K562 (cell line): ENCODE data around the gene STRA6. TPM values are rescaled to one million over a fixed set of nuclear protein-coding genes. Genes with fewer than 3 reads are reported as not detected.

ENCODE experiments used
- ATAC-seq: fragments of 200-7000 bp; cut with Tn5 transposase; 3 replicates; pipeline ENCODE4 v1.9.1; 2020; ENCODE audit warnings: moderate library complexity
- BruUV-seq: library from RNA; stranded (reverse); fragments of 400-500 nt; replicated peaks from 2 replicates; lab custom pipeline; 2021; lab: Mats Ljungman, UMichigan
- CTCF ChIA-PET: fragments of 300-600 bp; formaldehyde crosslinking; extraction: SDS; loops from one replicate; lab custom pipeline; 2021; ENCODE audit warnings: low intra/inter-chr PET ratio; lab: Yijun Ruan, JAX
- POLR2A ChIA-PET: fragments of 300-600, 350-650 bp; sonication (Branson Sonifier 250); formaldehyde crosslinking; extraction: SDS; loops from one replicate; lab custom pipeline; 2021; ENCODE audit warnings: antibody characterized with exemption, inconsistent platforms; lab: Yijun Ruan, JAX
- DNase-seq, 4 experiments: peaks; one replicate each; pipeline versions ENCODE4 v3.0.0 to v3.0.0-alpha.2; 2011 to 2018; ENCODE audit warnings: low spot score in 3 of 4, mixed read lengths in 3 of 4; ENCODE audit errors: extremely low read depth in 1 of 4
- FAIRE-seq: peaks from 2 replicates; lab custom pipeline; 2011; peaks lifted over from hg19 to GRCh38; lab: Jason Lieb, UNC
- H2AFZ ChIP-seq: 2 replicates; pipeline ENCODE4 v1.6.0; 2011; ENCODE audit warnings: low read depth, low read length, control low read depth, inconsistent platforms
- H3K27ac ChIP-seq: fragments of 200-600 bp; 3 replicates; pipeline ENCODE4 v1.8.0; 2011; ENCODE audit warnings: low read depth, mild to moderate bottlenecking, control low read depth, inconsistent platforms, low read length, moderate library complexity, mixed read lengths; ENCODE audit errors: extremely low read depth
- H3K27me3 ChIP-seq, 2 experiments: fragments of 300-600 bp in 1 of 2; 2 replicates in 1 of 2; 3 replicates in 1 of 2; pipeline versions ENCODE4 v1.6.0 to v1.8.0; 2011; ENCODE audit warnings: inconsistent platforms in 2 of 2, low read length in 2 of 2, mild to moderate bottlenecking in 1 of 2, mixed read lengths in 1 of 2, moderate library complexity in 1 of 2; ENCODE audit not compliant: control insufficient read depth in 2 of 2, insufficient read depth in 2 of 2
- H3K36me3 ChIP-seq: fragments of 300-600 bp; 3 replicates; pipeline ENCODE4 v1.8.0; 2011; ENCODE audit warnings: mild to moderate bottlenecking, low read length, inconsistent platforms; ENCODE audit not compliant: control insufficient read depth, insufficient read depth
- H3K4me1 ChIP-seq, 2 experiments: fragments of 200-600 bp in 1 of 2; replicated peaks in 1 of 2; 2 replicates in 1 of 2; 3 replicates in 1 of 2; pipeline versions ENCODE4 v1.5.1 to v1.8.0; 2011; ENCODE audit warnings: inconsistent platforms in 2 of 2, low read length in 2 of 2, mild to moderate bottlenecking in 1 of 2, mixed read lengths in 1 of 2, moderate library complexity in 1 of 2; ENCODE audit not compliant: control insufficient read depth in 2 of 2, insufficient read depth in 2 of 2
- H3K4me2 ChIP-seq: 2 replicates; pipeline ENCODE4 v1.6.1; 2011; ENCODE audit warnings: low read length, control low read depth, inconsistent platforms, mixed read lengths; ENCODE audit not compliant: insufficient read depth
- H3K4me3 ChIP-seq: fragments of 200-600 bp; sonication (generic), shearing (Covaris generic); 2 replicates; pipeline ENCODE4 v1.5.1; 2016; ENCODE audit warnings: control low read depth, inconsistent platforms
- H3K79me2 ChIP-seq: fragments of 200-600 bp; 3 replicates; pipeline ENCODE4 v1.8.0; 2011; ENCODE audit warnings: low read length, inconsistent platforms; ENCODE audit not compliant: control insufficient read depth, insufficient read depth
- H3K9ac ChIP-seq, 2 experiments: 2 replicates each; pipeline versions ENCODE4 v1.6.0 to v1.6.1; 2011; ENCODE audit warnings: low read depth in 2 of 2, low read length in 2 of 2, control low read depth in 1 of 2, inconsistent platforms in 1 of 2, mild to moderate bottlenecking in 1 of 2, mixed read lengths in 1 of 2; ENCODE audit not compliant: insufficient read depth in 1 of 2
- H3K9me1 ChIP-seq: one replicate; pipeline ENCODE4 v1.6.0; 2011; ENCODE audit warnings: inconsistent platforms, mild to moderate bottlenecking, low read length, moderate library complexity; ENCODE audit not compliant: control insufficient read depth, insufficient read depth
- H3K9me3 ChIP-seq: replicated peaks from 2 replicates; pipeline ENCODE4 v1.5.1; 2011; ENCODE audit warnings: low read depth, low read length, inconsistent platforms; ENCODE audit not compliant: control insufficient read depth, insufficient read depth
- H4K20me1 ChIP-seq: replicated peaks from 2 replicates; pipeline ENCODE4 v1.6.1; 2011; ENCODE audit warnings: low read length, inconsistent platforms, mixed read lengths; ENCODE audit not compliant: control insufficient read depth, insufficient read depth
- CTBP1 ChIP-seq: fragments of 450-650 bp; IDR thresholded peaks from 2 replicates; pipeline ENCODE4 v1.6.1; 2016; ENCODE audit warnings: borderline replicate concordance
- MCM7 ChIP-seq, 2 experiments: fragments of 450-650 bp; IDR thresholded peaks; 2 replicates each; pipeline ENCODE4 v1.6.1; 2016 to 2018
- NCOR1 ChIP-seq: fragments of 450-650 bp; IDR thresholded peaks from 2 replicates; pipeline ENCODE4 v1.6.1; 2016; ENCODE audit warnings: mild to moderate bottlenecking, moderate library complexity
- NELFE ChIP-seq: IDR thresholded peaks from 2 replicates; pipeline ENCODE4 v1.6.1; 2011; ENCODE audit warnings: mild to moderate bottlenecking; ENCODE audit not compliant: insufficient read depth, insufficient read length
- PCBP1 ChIP-seq: fragments of 200-400 bp; formaldehyde crosslinking; IDR thresholded peaks from 2 replicates; pipeline ENCODE4 v1.6.1; 2018; ENCODE audit warnings: mild to moderate bottlenecking, low read depth, low read length; ENCODE audit not compliant: poor library complexity, severe bottlenecking
- RBM14 ChIP-seq: fragments of 200-400 bp; formaldehyde crosslinking; IDR thresholded peaks from 2 replicates; pipeline ENCODE4 v1.6.1; 2018; ENCODE audit warnings: low read depth, mild to moderate bottlenecking, low read length, moderate library complexity, borderline replicate concordance; ENCODE audit not compliant: insufficient read depth
- STAT5A ChIP-seq: IDR thresholded peaks from 2 replicates; pipeline ENCODE4 v1.6.1; 2012; ENCODE audit warnings: low read length, inconsistent platforms, borderline replicate concordance
- TCFL5 ChIP-seq: fragments of 250-450 bp; sonication (Bioruptor Pico); conservative IDR thresholded peaks from 2 replicates; pipeline ENCODE4 v1.6.1; 2021; ENCODE audit warnings: mild to moderate bottlenecking, moderate library complexity, matching md5 sums
- TEAD1 ChIP-seq, 2 experiments: fragments of 450-650 bp in 1 of 2; sonication (generic) in 1 of 2; formaldehyde crosslinking; IDR thresholded peaks; 2 replicates each; pipeline versions ENCODE4 v1.4.0 to v1.8.0; 2020 to 2022; ENCODE audit warnings: mild to moderate bottlenecking in 2 of 2, missing genetic modification reagents in 1 of 2
- ZC3H11A ChIP-seq: IDR thresholded peaks from 2 replicates; pipeline ENCODE4 v1.6.1; 2012; ENCODE audit warnings: low read depth, low read length, improper control_type of control experiment
- ZNF583 ChIP-seq: fragments of 250-450 bp; sonication (Bioruptor Pico); IDR thresholded peaks from 2 replicates; pipeline ENCODE4 v1.4.0; 2020
- ZNF77 ChIP-seq: fragments of 250-450 bp; sonication (Bioruptor Pico); IDR thresholded peaks from 2 replicates; pipeline ENCODE4 v1.5.0; 2020
- WGBS: fragments of 100-300 bp; shearing (Covaris generic); methylation state at CpG from one replicate; pipeline ENCODE4 v1.1.6; 2016; ENCODE audit warnings: low coverage, mixed read lengths; ENCODE audit not compliant: insufficient coverage; ENCODE audit errors: missing lambda C conversion rate; 5-methylcytosine and 5-hydroxymethylcytosine counted together
- in situ Hi-C: fragments of 300-500 bp; cut with MboI; formaldehyde crosslinking; loops from 4 replicates; pipeline ENCODE4 v1.15.0; 2018; ENCODE audit warnings: inconsistent platforms, mixed read lengths
- intact Hi-C: fragments of 100-400 bp; cut with micrococcal nuclease; formaldehyde crosslinking; loops from 2 replicates; pipeline ENCODE4 v1.14.2; 2022
- polyA plus RNA-seq, 8 experiments: library from polyadenylated mRNA; depleted of rRNA in 4 of 8; stranded (reverse) in 5 of 8; unstranded in 3 of 8; fragments of >200 nt; fragmentation: Nextera tagmentation in 2 of 8; fragmentation: Illumina TruSeq in 1 of 8; extraction: Ambion mirVana in 2 of 8; extraction: Trizol in 1 of 8; gene quantifications; 2 replicates each; pipeline versions ENCODE4 v1.2.1 to v1.2.3, GENCODE V29; 2011 to 2014; ENCODE audit warnings: inconsistent platforms in 1 of 8, missing spikeins in 1 of 8
- total RNA-seq, 7 experiments: library from RNA; depleted of rRNA in 6 of 7; stranded (reverse); fragments of >200 nt in 6 of 7; fragmentation: Illumina TruSeq in 2 of 7; extraction: Trizol in 2 of 7; gene quantifications; 2 replicates each; pipeline versions ENCODE4 v1.2.1 to v1.2.3, GENCODE V29; 2011 to 2021; ENCODE audit warnings: low replicate concordance in 1 of 7
- TF ChIP-seq, protein P1 (sequence below): sonication (generic); IDR thresholded peaks from 2 replicates; pipeline ENCODE4 v1.6.1; 2016
- TF ChIP-seq, protein P2 (sequence below): fragments of 450-650 bp; IDR thresholded peaks from 2 replicates; pipeline ENCODE4 v1.7.0; 2016; ENCODE audit warnings: borderline replicate concordance
- TF ChIP-seq, protein P3 (sequence below), 2 experiments: fragments of 450-650 bp; conservative IDR thresholded peaks; 2 replicates each; pipeline ENCODE4 v1.6.1; 2017; ENCODE audit warnings: mild to moderate bottlenecking in 2 of 2, moderate library complexity in 2 of 2
- TF ChIP-seq, protein P4 (sequence below): fragments of 250-450 bp; sonication (Bioruptor Pico); IDR thresholded peaks from 2 replicates; pipeline ENCODE4 v1.4.0; 2020; ENCODE audit warnings: borderline replicate concordance

The STRA6 gene
- total and polyA plus RNA-seq, 9 of the 15 experiments (the other 6 are each of a cell fraction or from before 2014, with no cell fraction given): 0.04 to 2.0 (median 0.43) TPM; not detected in 2

DNA sequence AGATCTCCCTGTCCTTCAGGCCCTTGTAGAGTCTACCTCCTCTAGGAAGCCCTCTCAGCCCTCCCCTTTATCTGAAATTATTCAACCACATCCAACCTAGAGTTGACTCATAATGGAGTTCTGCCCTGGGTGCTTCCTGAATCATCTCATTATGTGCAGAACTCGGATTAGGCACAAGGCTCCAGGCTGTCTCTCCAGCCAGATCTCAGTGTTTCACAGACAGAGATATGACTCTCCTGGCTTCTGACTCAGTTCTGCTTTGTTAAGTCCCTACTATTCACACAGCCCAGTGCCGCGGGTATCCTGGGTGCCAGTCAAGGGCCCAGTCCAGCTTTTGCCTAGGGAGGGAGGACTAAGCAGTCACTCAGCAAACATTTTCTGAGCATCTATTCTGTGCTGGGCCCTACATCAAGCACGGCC is 9.3 kb downstream of the STRA6 start:
- Histone ChIP-seq H3K9me1 (no peaks in the 10 kb centered on the region), H3K27me3 (peaks cover 0 to 64% of the 10 kb centered on the region in 2 experiments; a peak in 2 of 5 replicates), H3K9ac (no peak overlapping the region), H3K4me1 (no peaks in the 10 kb centered on the region), H3K79me2 (no peaks in the 10 kb centered on the region), H3K9me3 (no peaks in the 10 kb centered on the region), H2AFZ (no peak overlapping the region), H3K36me3 (no peaks in the 10 kb centered on the region), H4K20me1 (0 out of 2 replicates have a peak, but pooled peaks cover 9% of the 10 kb centered on the region), H3K4me2 (no peak overlapping the region), H3K27ac (no peak overlapping the region), H3K4me3 (no peak overlapping the region)
- no peak for TF ChIP-seq TEAD1 (CRISPR knock-in tag; IDR thresholded peaks at IDR 0.05)
- TF ChIP-seq STAT5A: no peak
- TF ChIP-seq RBM14: no peak
- no peak for TF ChIP-seq NCOR1
- no peak for TF ChIP-seq MCM7 (IDR thresholded peaks at IDR 0.05)
- no peak for TF ChIP-seq CTBP1
- no peak for TF ChIP-seq ZNF77 (CRISPR knock-in tag)
- no peak for TF ChIP-seq PCBP1
- TF ChIP-seq ZC3H11A: no peak
- TF ChIP-seq, protein P1, sequence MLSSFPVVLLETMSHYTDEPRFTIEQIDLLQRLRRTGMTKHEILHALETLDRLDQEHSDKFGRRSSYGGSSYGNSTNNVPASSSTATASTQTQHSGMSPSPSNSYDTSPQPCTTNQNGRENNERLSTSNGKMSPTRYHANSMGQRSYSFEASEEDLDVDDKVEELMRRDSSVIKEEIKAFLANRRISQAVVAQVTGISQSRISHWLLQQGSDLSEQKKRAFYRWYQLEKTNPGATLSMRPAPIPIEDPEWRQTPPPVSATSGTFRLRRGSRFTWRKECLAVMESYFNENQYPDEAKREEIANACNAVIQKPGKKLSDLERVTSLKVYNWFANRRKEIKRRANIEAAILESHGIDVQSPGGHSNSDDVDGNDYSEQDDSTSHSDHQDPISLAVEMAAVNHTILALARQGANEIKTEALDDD: no peak
- no peak for TF ChIP-seq TCFL5 (CRISPR knock-in tag)
- TF ChIP-seq, protein P2, sequence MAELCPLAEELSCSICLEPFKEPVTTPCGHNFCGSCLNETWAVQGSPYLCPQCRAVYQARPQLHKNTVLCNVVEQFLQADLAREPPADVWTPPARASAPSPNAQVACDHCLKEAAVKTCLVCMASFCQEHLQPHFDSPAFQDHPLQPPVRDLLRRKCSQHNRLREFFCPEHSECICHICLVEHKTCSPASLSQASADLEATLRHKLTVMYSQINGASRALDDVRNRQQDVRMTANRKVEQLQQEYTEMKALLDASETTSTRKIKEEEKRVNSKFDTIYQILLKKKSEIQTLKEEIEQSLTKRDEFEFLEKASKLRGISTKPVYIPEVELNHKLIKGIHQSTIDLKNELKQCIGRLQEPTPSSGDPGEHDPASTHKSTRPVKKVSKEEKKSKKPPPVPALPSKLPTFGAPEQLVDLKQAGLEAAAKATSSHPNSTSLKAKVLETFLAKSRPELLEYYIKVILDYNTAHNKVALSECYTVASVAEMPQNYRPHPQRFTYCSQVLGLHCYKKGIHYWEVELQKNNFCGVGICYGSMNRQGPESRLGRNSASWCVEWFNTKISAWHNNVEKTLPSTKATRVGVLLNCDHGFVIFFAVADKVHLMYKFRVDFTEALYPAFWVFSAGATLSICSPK: no peak
- TF ChIP-seq, protein P3, sequence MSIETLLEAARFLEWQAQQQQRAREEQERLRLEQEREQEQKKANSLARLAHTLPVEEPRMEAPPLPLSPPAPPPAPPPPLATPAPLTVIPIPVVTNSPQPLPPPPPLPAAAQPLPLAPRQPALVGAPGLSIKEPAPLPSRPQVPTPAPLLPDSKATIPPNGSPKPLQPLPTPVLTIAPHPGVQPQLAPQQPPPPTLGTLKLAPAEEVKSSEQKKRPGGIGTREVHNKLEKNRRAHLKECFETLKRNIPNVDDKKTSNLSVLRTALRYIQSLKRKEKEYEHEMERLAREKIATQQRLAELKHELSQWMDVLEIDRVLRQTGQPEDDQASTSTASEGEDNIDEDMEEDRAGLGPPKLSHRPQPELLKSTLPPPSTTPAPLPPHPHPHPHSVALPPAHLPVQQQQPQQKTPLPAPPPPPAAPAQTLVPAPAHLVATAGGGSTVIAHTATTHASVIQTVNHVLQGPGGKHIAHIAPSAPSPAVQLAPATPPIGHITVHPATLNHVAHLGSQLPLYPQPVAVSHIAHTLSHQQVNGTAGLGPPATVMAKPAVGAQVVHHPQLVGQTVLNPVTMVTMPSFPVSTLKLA (conservative IDR thresholded peaks at IDR 0.05): no peak
- no peak for TF ChIP-seq NELFE
- TF ChIP-seq, protein P4, sequence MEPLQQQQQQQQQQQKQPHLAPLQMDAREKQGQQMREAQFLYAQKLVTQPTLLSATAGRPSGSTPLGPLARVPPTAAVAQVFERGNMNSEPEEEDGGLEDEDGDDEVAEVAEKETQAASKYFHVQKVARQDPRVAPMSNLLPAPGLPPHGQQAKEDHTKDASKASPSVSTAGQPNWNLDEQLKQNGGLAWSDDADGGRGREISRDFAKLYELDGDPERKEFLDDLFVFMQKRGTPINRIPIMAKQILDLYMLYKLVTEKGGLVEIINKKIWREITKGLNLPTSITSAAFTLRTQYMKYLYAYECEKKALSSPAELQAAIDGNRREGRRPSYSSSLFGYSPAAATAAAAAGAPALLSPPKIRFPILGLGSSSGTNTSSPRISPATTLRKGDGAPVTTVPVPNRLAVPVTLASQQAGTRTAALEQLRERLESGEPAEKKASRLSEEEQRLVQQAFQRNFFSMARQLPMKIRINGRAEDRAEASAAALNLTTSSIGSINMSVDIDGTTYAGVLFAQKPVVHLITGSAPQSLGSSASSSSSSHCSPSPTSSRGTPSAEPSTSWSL (CRISPR knock-in tag): no peak
- no peak for TF ChIP-seq ZNF583 (CRISPR knock-in tag)
- BruUV-seq: no TSS peak
- ATAC-seq: no peak
- intact Hi-C loops (no loop called here), in situ Hi-C loops (no loop called here)
- 0% methylated on average over 4 of the region's 4 CpGs for WGBS
- DNase-seq: no peak
- no peak for FAIRE-seq
- CTCF ChIA-PET: no interaction called here
- POLR2A ChIA-PET: no interaction called here
